ENCODE data around the gene ATAD5.

Gene ATAD5

GRCh38 chr17:30917050-30917449, 85.3 kb downstream of the ATAD5 start:
- TF ChIP-seq, protein P1, sequence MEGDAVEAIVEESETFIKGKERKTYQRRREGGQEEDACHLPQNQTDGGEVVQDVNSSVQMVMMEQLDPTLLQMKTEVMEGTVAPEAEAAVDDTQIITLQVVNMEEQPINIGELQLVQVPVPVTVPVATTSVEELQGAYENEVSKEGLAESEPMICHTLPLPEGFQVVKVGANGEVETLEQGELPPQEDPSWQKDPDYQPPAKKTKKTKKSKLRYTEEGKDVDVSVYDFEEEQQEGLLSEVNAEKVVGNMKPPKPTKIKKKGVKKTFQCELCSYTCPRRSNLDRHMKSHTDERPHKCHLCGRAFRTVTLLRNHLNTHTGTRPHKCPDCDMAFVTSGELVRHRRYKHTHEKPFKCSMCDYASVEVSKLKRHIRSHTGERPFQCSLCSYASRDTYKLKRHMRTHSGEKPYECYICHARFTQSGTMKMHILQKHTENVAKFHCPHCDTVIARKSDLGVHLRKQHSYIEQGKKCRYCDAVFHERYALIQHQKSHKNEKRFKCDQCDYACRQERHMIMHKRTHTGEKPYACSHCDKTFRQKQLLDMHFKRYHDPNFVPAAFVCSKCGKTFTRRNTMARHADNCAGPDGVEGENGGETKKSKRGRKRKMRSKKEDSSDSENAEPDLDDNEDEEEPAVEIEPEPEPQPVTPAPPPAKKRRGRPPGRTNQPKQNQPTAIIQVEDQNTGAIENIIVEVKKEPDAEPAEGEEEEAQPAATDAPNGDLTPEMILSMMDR (IDR thresholded peaks at IDR 0.05) = no peak
- H3K27ac ChIP-seq = no peak overlapping the region
- no peaks in the 10 kb centered on the region for H3K36me3 ChIP-seq
- no peaks in the 10 kb centered on the region for H3K9me3 ChIP-seq
- H3K4me3 ChIP-seq (ENCODE audit: low read depth in 1 of 2, low read length in 1 of 2) = no peak overlapping the region
- peaks cover 52% of the 10 kb centered on the region for H3K27me3 ChIP-seq
- H3K4me1 ChIP-seq (ENCODE audit: control insufficient read depth in 1 of 2, insufficient read depth in 1 of 2, low read depth in 1 of 2, low read length in 1 of 2) = peaks cover 4 to 10% of the 10 kb centered on the region in 2 experiments

DNA sequence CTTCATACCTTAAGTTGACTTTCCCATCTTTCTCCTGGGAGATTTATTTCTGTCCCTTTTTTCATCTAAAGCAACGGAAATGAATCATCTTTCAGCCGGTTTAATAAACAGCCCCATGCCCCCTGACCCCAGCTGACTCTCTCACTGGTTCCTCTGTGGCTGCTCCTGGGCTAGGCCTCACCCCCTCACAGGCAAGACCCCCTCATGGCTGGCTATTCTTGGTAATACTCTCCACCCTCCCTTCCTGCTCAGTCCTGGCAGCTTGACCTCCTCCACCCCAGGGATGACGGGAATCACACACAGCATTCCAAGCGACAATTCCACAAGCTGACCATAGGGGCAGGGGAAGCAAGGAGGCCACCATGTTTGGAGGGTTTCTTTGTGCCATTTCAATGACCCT, 88.5 kb downstream of the ATAD5 start:
- Histone ChIP-seq H3K36me3 (no peaks in the 10 kb centered on the region), H3K9me3 (no peaks in the 10 kb centered on the region), H3K27ac (no peak overlapping the region), H3K4me3 (ENCODE audit: low read depth in 1 of 2, low read length in 1 of 2) (no peak overlapping the region), H3K4me1 (ENCODE audit: control insufficient read depth in 1 of 2, insufficient read depth in 1 of 2, low read depth in 1 of 2, low read length in 1 of 2) (peaks cover 8 to 16% of the 10 kb centered on the region in 2 experiments), H3K27me3 (peaks cover 85% of the 10 kb centered on the region)
- TF ChIP-seq, protein P1 (IDR thresholded peaks at IDR 0.05) = no peak

DNA sequence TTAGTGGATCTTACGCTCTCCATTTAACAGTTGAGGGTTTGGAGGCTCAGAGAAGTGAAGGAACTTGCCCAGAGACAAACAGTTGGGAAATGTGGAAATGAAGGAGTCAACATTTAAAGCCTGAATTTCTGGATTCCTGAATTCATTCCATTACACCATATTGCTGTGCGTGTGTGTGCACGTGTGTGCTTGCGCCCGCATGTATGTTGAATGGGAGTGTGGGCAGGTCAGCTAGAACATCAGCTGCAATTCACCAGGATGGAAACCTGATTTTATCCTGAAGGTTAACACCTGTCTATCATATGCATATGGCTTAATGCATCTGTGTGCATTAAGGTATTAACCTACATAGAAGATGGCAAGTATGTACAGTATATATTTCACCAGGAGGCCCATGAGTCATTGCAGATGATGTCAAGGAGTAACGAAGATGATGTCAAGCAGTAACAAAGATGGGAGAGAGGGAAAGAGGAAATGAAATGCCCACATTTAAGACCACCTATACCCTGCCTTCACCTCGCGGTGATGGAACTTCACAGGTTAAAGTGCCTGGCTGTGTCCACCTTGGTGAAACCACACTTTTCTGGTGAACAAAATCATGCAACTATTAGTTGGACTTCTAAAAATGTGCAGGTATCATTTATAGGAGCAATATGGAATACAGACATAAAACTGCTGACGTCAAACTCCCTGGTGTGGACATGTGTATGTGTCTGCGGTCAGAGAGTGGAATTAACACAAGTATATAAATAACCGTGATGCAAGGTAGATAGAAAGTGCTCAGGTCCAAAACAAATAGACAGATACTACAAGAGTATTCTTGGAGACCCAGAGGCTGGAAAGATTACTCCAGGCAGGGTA, 89.1 kb downstream of the ATAD5 start:
- no peak overlapping the region for H3K27ac ChIP-seq

GRCh38 chr17:30921544-30922196, 89.9 kb downstream of the ATAD5 start, which contains the start of gene ADAP2:
ADAP2 (plus strand) TSS chr17:30921945; CDS start chr17:30922015, 70 bp downstream.
- H3K27ac ChIP-seq = peak within 1 kb of the TSS; percentile 13
- H3K4me1 ChIP-seq (ENCODE audit: control insufficient read depth in 1 of 2, insufficient read depth in 1 of 2, low read depth in 1 of 2, low read length in 1 of 2) = peaks cover 8 to 16% of the 10 kb centered on the region in 2 experiments
- TF ChIP-seq, protein P1 (IDR thresholded peaks at IDR 0.05) = no peak
- H3K27me3 ChIP-seq = peaks cover 90% of the 10 kb centered on the region
- H3K4me3 ChIP-seq (ENCODE audit: low read depth in 1 of 2, low read length in 1 of 2) = peak within 1 kb of the TSS; percentile 63 to 73
- no peaks in the 10 kb centered on the region for H3K36me3 ChIP-seq
- no peaks in the 10 kb centered on the region for H3K9me3 ChIP-seq

More for the DNA sequence above, 89.1 kb downstream of the ATAD5 start:
- Histone ChIP-seq H3K4me1 (ENCODE audit: control insufficient read depth in 1 of 2, insufficient read depth in 1 of 2, low read depth in 1 of 2, low read length in 1 of 2) (peaks cover 8 to 16% of the 10 kb centered on the region in 2 experiments), H3K9me3 (no peaks in the 10 kb centered on the region), H3K27me3 (peaks cover 91% of the 10 kb centered on the region), H3K4me3 (ENCODE audit: low read depth in 1 of 2, low read length in 1 of 2) (peak overlapping the region; percentile 63 to 73), H3K36me3 (no peaks in the 10 kb centered on the region)
- TF ChIP-seq, protein P1 (IDR thresholded peaks at IDR 0.05) = no peak

- TF ChIP-seq, protein P1 (IDR thresholded peaks at IDR 0.05) = no peak
- H3K4me1 ChIP-seq (ENCODE audit: control insufficient read depth in 1 of 2, insufficient read depth in 1 of 2, low read depth in 1 of 2, low read length in 1 of 2) = peaks cover 8 to 16% of the 10 kb centered on the region in 2 experiments
- no peaks in the 10 kb centered on the region for H3K9me3 ChIP-seq
- peak overlapping the region; percentile 63 to 73 for H3K4me3 ChIP-seq (ENCODE audit: low read depth in 1 of 2, low read length in 1 of 2)
- H3K27me3 ChIP-seq = peaks cover 82% of the 10 kb centered on the region
- no peak overlapping the region for H3K27ac ChIP-seq
- no peaks in the 10 kb centered on the region for H3K36me3 ChIP-seq
Observed at GRCh38 chr17:30922235-30923030, 90.7 kb downstream of the ATAD5 start.

Data from neutrophil (primary cell).